ENCODE measurements around the gene DCHS1. TPM values are rescaled to one million over a fixed set of nuclear protein-coding genes. Genes with fewer than 3 reads are reported as not detected.

DCHS1 gene
- total RNA-seq, 4 donors from 2014 or later, result 7.0 to 23.7 (median 10.7) TPM

DNA sequence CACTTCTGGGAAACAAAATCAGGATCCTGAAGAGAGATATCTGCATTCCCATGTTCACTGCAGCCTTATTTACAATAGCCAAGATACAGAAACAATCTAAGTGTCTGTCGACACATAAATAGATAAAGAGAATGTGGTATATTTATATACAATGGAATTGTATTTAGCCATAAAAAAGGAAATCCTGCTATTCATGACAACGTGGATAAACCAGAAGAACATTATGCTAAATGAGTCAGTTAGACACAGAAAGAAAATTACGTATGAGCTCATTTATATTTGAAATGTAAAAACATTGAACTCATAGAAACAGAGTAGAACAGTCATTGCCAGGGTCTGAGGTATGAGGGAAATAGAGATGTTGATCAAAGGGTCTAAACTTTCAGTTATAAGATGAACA lies 21.4 kb upstream of the DCHS1 start:
- TF ChIP-seq, protein P1, sequence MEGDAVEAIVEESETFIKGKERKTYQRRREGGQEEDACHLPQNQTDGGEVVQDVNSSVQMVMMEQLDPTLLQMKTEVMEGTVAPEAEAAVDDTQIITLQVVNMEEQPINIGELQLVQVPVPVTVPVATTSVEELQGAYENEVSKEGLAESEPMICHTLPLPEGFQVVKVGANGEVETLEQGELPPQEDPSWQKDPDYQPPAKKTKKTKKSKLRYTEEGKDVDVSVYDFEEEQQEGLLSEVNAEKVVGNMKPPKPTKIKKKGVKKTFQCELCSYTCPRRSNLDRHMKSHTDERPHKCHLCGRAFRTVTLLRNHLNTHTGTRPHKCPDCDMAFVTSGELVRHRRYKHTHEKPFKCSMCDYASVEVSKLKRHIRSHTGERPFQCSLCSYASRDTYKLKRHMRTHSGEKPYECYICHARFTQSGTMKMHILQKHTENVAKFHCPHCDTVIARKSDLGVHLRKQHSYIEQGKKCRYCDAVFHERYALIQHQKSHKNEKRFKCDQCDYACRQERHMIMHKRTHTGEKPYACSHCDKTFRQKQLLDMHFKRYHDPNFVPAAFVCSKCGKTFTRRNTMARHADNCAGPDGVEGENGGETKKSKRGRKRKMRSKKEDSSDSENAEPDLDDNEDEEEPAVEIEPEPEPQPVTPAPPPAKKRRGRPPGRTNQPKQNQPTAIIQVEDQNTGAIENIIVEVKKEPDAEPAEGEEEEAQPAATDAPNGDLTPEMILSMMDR (IDR thresholded peaks at IDR 0.05; ENCODE audit: low read depth), result no peak

DNA sequence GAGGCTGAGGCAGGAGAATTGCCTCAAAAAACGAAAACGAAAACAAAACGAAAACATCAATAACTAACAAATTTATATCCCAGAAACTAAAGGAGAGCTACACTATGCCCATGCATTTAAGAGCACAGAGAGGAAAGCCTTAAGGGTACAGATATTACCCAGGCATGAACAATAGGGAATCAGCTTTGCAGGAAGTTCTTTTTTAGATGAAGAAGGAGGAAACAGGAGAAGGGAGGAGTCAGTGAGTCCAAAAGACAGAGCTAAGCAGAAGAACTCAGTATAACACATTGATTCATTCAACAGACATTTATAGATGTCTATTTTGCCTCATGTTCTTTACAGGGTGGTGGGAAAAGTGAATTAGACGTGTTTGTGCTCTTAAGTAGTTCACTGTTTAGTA lies 19.3 kb upstream of the DCHS1 start:
- TF ChIP-seq, protein P1 (IDR thresholded peaks at IDR 0.05; ENCODE audit: low read depth), result no peak

DNA sequence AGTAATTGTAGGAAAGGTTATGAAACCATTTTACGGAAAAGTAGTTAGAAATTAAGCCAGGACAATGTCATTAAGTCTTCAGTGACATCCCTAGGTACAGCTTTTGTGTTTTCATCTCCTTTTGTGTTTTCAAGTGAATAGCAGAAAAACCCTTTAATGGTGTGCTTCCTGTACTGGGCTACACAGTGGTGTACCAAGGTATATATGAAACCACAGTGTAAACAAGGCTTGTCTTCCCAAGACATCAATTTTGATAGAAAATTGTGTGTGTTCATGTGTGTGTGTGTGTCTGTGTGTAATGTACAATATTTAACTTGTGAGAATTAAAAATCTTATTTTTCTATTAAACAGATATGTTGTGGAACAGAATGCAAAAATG lies 18.6 kb upstream of the DCHS1 start:
- TF ChIP-seq, protein P1 (IDR thresholded peaks at IDR 0.05; ENCODE audit: low read depth), result no peak

DNA sequence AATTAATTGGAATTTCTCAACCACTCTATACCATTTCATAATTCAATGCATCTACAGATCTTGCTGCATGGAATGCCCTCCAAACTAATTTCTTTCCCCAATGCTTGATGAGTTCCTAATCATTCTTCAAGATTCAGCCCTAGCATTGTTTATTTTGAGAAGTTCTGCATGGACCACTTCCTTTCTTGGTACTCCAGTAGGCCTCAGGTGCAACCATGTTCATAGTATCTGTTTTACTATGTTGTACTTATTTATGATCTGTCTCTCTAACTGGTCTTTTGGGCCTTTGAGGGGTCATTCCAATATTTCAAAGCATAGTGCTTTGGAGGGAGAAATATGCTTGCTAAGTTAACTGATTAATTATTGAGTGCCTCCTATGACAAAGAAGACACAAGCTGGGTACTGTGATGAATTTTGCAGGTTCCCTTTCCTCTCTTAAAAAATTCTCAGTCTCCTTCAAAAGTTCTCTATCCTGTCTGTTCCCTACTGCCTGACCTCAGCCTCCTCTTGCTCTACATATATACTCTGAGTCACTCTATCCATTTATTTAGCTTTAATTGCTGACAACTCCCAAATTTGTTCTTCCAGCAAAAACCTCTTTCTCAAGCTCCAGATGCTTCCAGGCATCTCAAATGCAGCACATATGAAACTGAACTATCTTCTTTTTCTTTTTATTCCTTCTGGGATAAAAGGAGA lies 18.1 kb upstream of the DCHS1 start:
- TF ChIP-seq, protein P1 (IDR thresholded peaks at IDR 0.05; ENCODE audit: low read depth), result no peak

GRCh38 chr11:6671991-6672390 lies 16.4 kb upstream of the DCHS1 start:
- TF ChIP-seq, protein P1 (IDR thresholded peaks at IDR 0.05; ENCODE audit: low read depth), result no peak

- TF ChIP-seq, protein P1 (IDR thresholded peaks at IDR 0.05; ENCODE audit: low read depth), result no peak
Observed at GRCh38 chr11:6670202-6670830, 14.7 kb upstream of the DCHS1 start.

GRCh38 chr11:6667733-6668374 lies 12.2 kb upstream of the DCHS1 start:
- TF ChIP-seq, protein P1 (IDR thresholded peaks at IDR 0.05; ENCODE audit: low read depth), result no peak
